ENCODE results near the gene COLEC12.

DNA sequence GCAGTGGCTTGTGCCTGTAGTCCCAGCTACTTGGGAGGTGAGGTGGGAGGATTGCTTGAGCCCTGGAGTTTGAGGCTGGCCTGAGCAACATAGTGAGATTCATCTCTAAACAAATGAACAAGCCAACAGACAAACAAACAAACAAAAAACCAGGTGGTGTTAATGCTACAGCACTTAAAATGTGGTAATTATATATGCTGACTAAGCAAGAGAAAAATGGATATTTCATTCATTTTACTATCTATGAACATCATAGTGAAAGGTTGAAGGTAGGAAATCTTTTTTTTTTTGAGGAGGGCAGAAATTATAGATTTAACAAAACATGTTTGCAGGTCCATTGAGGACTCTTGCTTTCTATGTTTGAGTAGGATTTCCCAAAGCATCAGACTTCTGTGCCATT is 190.5 kb downstream of the COLEC12 start:
- TF ChIP-seq POLR2AphosphoS5 (IDR thresholded peaks at IDR 0.05; ENCODE audit: low read length) (no peak), MYC (IDR thresholded peaks at IDR 0.05; ENCODE audit: insufficient read depth, insufficient read length, insufficient replicate concordance, low read length, severe bottlenecking) (no peak), HDAC6 (IDR thresholded peaks at IDR 0.05; ENCODE audit: unreplicated experiment) (no peak), POLR2A (IDR thresholded peaks at IDR 0.05; ENCODE audit: low read depth, low read length) (no peak), EZH2 (IDR thresholded peaks at IDR 0.05; ENCODE audit: borderline replicate concordance, control insufficient read depth, low read depth, low read length) (no peak), ATF7 (IDR thresholded peaks at IDR 0.05; ENCODE audit: low read depth) (no peak), TARDBP (IDR thresholded peaks at IDR 0.05; ENCODE audit: borderline replicate concordance) (no peak)
- TF ChIP-seq, protein P1, sequence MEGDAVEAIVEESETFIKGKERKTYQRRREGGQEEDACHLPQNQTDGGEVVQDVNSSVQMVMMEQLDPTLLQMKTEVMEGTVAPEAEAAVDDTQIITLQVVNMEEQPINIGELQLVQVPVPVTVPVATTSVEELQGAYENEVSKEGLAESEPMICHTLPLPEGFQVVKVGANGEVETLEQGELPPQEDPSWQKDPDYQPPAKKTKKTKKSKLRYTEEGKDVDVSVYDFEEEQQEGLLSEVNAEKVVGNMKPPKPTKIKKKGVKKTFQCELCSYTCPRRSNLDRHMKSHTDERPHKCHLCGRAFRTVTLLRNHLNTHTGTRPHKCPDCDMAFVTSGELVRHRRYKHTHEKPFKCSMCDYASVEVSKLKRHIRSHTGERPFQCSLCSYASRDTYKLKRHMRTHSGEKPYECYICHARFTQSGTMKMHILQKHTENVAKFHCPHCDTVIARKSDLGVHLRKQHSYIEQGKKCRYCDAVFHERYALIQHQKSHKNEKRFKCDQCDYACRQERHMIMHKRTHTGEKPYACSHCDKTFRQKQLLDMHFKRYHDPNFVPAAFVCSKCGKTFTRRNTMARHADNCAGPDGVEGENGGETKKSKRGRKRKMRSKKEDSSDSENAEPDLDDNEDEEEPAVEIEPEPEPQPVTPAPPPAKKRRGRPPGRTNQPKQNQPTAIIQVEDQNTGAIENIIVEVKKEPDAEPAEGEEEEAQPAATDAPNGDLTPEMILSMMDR (IDR thresholded peaks at IDR 0.05 in 2 of 3, conservative IDR thresholded peaks at IDR 0.05 in 1 of 3; ENCODE audit: control insufficient read depth in 2 of 3, extremely low read depth in 1 of 3, insufficient read depth in 1 of 3, low read depth in 3 of 3, low read length in 3 of 3), result no peak
- TF ChIP-seq, protein P2, sequence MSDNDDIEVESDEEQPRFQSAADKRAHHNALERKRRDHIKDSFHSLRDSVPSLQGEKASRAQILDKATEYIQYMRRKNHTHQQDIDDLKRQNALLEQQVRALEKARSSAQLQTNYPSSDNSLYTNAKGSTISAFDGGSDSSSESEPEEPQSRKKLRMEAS (IDR thresholded peaks at IDR 0.05; ENCODE audit: low read depth, low read length), result no peak

Measured in GM12878 (cell line).